Panc1 (cell line): Measurements from ENCODE around the gene TRIO. TPM values are rescaled to one million over a fixed set of nuclear protein-coding genes. Genes with fewer than 3 reads are reported as not detected.

Experiments used
- ATAC-seq: fragments of 200-7000 bp; cut with Tn5 transposase; 2 replicates; pipeline ENCODE4 v1.9.1; 2020; ENCODE audit warnings: mild to moderate bottlenecking, moderate library complexity
- BruUV-seq: library from RNA; stranded (reverse); fragments of 400-500 nt; replicated peaks from 2 replicates; lab custom pipeline; 2021; lab: Mats Ljungman, UMichigan
- CTCF ChIA-PET: fragments of 300-600 bp; sonication (Branson Sonifier 250); formaldehyde crosslinking; loops from one replicate; lab custom pipeline; 2022; ENCODE audit warnings: antibody characterized with exemption; lab: Charles Lee
- POLR2A ChIA-PET: fragments of 300-600 bp; sonication (Branson Sonifier 250); formaldehyde crosslinking; loops from one replicate; lab custom pipeline; 2022; ENCODE audit warnings: antibody characterized with exemption; lab: Charles Lee
- DNase-seq: peaks from one replicate; pipeline ENCODE4 v3.0.0-alpha.2; 2010; ENCODE audit warnings: low read depth, low spot score
- H3K27ac ChIP-seq: 2 replicates; pipeline ENCODE4 v1.5.1; 2011; ENCODE audit warnings: mild to moderate bottlenecking, low read length, inconsistent platforms
- H3K27me3 ChIP-seq: fragments of 200-500 bp; sonication (Bioruptor generic); 2 replicates; pipeline ENCODE4 v1.6.0; 2014; ENCODE audit warnings: low read length, inconsistent platforms; ENCODE audit not compliant: control insufficient read depth, insufficient read depth
- H3K36me3 ChIP-seq: fragments of 200-500 bp; sonication (Bioruptor generic); 2 replicates; pipeline ENCODE4 v1.5.1; 2014; ENCODE audit warnings: inconsistent platforms, mild to moderate bottlenecking, low read length, moderate library complexity; ENCODE audit not compliant: control insufficient read depth, insufficient read depth
- H3K4me1 ChIP-seq: 2 replicates; pipeline ENCODE4 v1.5.1; 2011; ENCODE audit warnings: inconsistent platforms, mild to moderate bottlenecking, low read length, moderate library complexity; ENCODE audit not compliant: control insufficient read depth, insufficient read depth
- H3K4me3 ChIP-seq, 2 experiments: 2 replicates each; pipeline ENCODE4 v1.5.1; 2011 to 2012; ENCODE audit warnings: low read depth in 2 of 2, low read length in 2 of 2, mild to moderate bottlenecking in 2 of 2, inconsistent platforms in 1 of 2, moderate library complexity in 1 of 2
- H3K9me3 ChIP-seq: fragments of 200-500 bp; sonication (Bioruptor generic); 2 replicates; pipeline ENCODE4 v1.5.1; 2014; ENCODE audit warnings: low read depth, mild to moderate bottlenecking, inconsistent platforms, low read length, moderate library complexity; ENCODE audit not compliant: control insufficient read depth, insufficient read depth
- CTCF ChIP-seq: fragments of 450-650 bp; IDR thresholded peaks from 2 replicates; pipeline ENCODE4 v1.5.1; 2017; ENCODE audit warnings: mild to moderate bottlenecking
- POLR2AphosphoS5 ChIP-seq: IDR thresholded peaks from 2 replicates; pipeline ENCODE4 v1.6.1; 2012; ENCODE audit warnings: mild to moderate bottlenecking, low read depth, low read length, moderate library complexity
- REST ChIP-seq, 2 experiments: IDR thresholded peaks; 2 replicates each; pipeline ENCODE4 v1.6.1; 2011 to 2012; ENCODE audit warnings: low read depth in 2 of 2, control low read depth in 1 of 2, low read length in 1 of 2, mild to moderate bottlenecking in 1 of 2, moderate library complexity in 1 of 2; ENCODE audit not compliant: insufficient read depth in 1 of 2
- SIN3A ChIP-seq: IDR thresholded peaks from 2 replicates; pipeline ENCODE4 v1.6.1; 2012; ENCODE audit warnings: low read depth, mild to moderate bottlenecking, low read length, moderate library complexity, borderline replicate concordance; ENCODE audit not compliant: insufficient read depth
- TCF7L2 ChIP-seq: IDR thresholded peaks from 2 replicates; pipeline ENCODE4 v1.6.1; 2011; ENCODE audit warnings: mild to moderate bottlenecking, low read depth, low read length, inconsistent platforms
- in situ Hi-C: cut with HindIII; loops from 2 replicates; pipeline ENCODE4 v1.10.0; 2016; ENCODE audit warnings: low sequenced_read_pairs, low pct_unique_long_range_greater_than_20kb
- intact Hi-C: fragments of 100-400 bp; cut with micrococcal nuclease; formaldehyde crosslinking; loops from one replicate; pipeline ENCODE4 v1.10.0; 2022; ENCODE audit not compliant: unreplicated experiment
- total RNA-seq: library from RNA; stranded (reverse); gene quantifications from one replicate; pipeline ENCODE4 v1.2.1, GENCODE V29; 2021; ENCODE audit not compliant: unreplicated experiment

Gene TRIO
- total RNA-seq, 1 experiment from 2014 or later = 349 TPM

- Histone ChIP-seq H3K4me1 (peaks cover 12% of the 10 kb centered on the region), H3K36me3 (peaks cover 77% of the 10 kb centered on the region), H3K9me3 (no peaks in the 10 kb centered on the region), H3K27me3 (no peaks in the 10 kb centered on the region), H3K27ac (no peak overlapping the region), H3K4me3 (no peak overlapping the region)
- ATAC-seq (no peak), DNase-seq (no peak)
- ChIA-PET CTCF (no interaction called here), POLR2A (no interaction called here)
- no peak for TF ChIP-seq CTCF
- no peak for TF ChIP-seq TCF7L2
- TF ChIP-seq REST (IDR thresholded peaks at IDR 0.05; ENCODE audit: insufficient read depth in 1 of 2, low read depth in 2 of 2, low read length in 1 of 2) = no peak
- TF ChIP-seq POLR2AphosphoS5 = no peak
- TF ChIP-seq SIN3A = no peak
- in situ Hi-C loops (no loop called here), intact Hi-C loops (no loop called here)
- no TSS peak for BruUV-seq
These were observed 173.3 kb downstream of the TRIO start for GRCh38 chr5:14316471-14316870.

GRCh38 chr5:14319102-14319501 is 176.0 kb downstream of the TRIO start:
- DNase-seq = no peak
- in situ Hi-C loops (no loop called here), intact Hi-C loops (no loop called here)
- no peak for ATAC-seq
- H3K9me3 ChIP-seq = no peaks in the 10 kb centered on the region
- peaks cover 9% of the 10 kb centered on the region for H3K4me1 ChIP-seq
- BruUV-seq = no TSS peak
- TF ChIP-seq SIN3A (no peak), TCF7L2 (no peak), POLR2AphosphoS5 (no peak), CTCF (no peak), REST (IDR thresholded peaks at IDR 0.05; ENCODE audit: insufficient read depth in 1 of 2, low read depth in 2 of 2, low read length in 1 of 2) (no peak)
- ChIA-PET CTCF (no interaction called here), POLR2A (no interaction called here)
- H3K36me3 ChIP-seq = peaks cover 64% of the 10 kb centered on the region
- no peak overlapping the region for H3K27ac ChIP-seq
- no peaks in the 10 kb centered on the region for H3K27me3 ChIP-seq
- no peak overlapping the region for H3K4me3 ChIP-seq
